GM19397 (cell line): Measurements from ENCODE around the gene NKAIN4.
"Not testable (repeated sequence)": the region's sequence is repeated elsewhere in the genome, so short reads cannot be mapped to it uniquely, and the experiment has no call there.

Source experiments
- ATAC-seq: cut with Tn5 transposase; IDR thresholded peaks from one replicate; pipeline ENCODE4 v1.9.1; 2021; ENCODE audit warnings: mild to moderate bottlenecking, moderate library complexity; ENCODE audit not compliant: unreplicated experiment

The NKAIN4 gene

DNA sequence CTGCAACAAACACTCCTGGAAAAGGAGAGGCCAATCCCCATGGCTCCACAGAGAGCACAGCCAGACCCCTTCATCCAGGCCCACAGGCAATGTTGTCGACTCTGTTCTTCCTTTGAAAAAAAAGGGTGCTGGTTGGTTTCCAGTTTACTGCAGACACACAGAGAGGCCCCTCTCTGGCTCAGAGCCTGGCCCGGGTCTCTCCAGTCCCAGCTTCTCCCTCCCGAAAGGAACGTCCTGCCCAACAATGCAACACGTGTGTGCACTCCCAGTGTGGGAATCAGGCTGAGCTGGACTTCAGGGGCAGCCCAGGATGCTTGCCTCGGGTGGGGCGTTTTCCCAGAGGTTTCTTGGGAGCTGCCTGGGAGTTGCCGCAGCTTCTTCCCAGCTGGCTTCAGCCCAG lies 4.5 kb upstream of the NKAIN4 start:
- ATAC-seq, result no peak

DNA sequence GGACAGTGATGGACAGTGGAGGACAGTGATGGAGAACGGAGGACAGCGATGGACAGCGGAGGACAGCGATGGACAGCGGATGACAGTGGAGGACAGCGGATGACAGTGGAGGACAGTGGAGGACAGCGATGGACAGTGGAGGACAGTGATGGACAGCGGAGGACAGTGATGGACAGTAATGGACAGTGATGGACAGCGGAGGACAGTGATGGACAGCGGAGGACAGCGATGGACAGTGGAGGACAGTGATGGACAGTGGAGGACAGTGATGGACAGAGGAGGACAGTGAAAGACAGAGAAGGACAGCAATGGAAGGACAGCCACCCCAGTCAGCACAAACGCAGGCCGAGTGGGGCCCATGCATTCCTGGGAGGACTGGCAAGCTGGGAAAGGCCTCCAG lies 3.4 kb upstream of the NKAIN4 start:
- no peak for ATAC-seq

DNA sequence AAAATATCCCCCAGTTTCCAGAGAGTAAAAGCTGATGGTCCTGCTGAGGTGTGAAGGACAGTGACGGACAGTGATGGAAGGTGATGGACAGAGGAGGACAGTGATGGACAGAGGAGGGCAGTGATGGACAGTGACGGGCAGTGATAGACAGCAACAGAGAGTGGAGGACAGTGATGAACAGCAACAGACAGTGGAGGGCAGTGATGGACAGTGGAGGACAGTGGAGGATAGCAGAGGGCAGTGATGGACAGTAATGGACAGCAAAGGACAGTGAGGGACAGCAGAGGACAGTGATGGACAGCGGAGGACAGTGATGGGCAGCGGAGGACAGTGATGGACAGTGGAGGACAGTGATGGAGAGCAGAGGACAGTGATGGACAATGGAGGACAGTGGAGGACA lies 2.7 kb upstream of the NKAIN4 start:
- no peak for ATAC-seq

DNA sequence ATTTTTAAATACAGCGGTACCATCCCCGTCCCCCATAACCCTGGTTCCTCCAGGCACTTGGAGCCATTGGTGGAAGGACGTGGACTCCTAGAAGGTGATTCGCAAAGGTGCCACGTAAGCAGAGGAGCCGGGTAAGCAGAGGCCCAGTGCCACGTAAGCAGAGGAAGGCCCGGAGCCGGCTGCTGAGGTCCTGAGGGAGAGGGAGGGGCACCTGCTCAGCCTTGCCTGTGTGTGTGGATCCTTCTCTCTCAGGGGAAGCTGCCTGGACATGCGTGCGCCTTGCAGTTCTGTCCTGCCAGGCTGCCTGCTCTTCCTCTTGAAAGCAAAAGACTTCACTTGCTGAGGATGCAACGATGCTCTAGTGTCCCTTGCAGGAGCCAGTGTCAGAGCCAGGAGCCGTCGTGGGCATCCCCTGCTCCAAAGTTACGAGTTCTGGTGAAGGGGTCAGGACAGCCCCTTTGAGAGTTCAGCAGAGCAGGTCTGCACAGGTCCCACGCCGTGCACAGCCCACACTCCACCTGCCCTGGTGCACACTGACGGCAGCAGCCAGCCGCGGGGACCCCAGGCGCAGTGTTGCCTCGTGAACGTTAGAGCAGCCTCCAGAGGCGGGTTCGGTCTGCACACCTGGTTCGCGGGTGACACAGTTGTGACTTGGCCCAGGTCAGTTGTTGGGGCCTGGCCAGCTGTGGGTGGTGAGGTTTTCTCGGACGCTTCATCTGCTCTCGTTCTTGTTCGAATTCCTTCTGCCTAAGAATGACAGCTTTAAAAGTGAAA lies 1.9 kb upstream of the NKAIN4 start:
- no peak for ATAC-seq

DNA sequence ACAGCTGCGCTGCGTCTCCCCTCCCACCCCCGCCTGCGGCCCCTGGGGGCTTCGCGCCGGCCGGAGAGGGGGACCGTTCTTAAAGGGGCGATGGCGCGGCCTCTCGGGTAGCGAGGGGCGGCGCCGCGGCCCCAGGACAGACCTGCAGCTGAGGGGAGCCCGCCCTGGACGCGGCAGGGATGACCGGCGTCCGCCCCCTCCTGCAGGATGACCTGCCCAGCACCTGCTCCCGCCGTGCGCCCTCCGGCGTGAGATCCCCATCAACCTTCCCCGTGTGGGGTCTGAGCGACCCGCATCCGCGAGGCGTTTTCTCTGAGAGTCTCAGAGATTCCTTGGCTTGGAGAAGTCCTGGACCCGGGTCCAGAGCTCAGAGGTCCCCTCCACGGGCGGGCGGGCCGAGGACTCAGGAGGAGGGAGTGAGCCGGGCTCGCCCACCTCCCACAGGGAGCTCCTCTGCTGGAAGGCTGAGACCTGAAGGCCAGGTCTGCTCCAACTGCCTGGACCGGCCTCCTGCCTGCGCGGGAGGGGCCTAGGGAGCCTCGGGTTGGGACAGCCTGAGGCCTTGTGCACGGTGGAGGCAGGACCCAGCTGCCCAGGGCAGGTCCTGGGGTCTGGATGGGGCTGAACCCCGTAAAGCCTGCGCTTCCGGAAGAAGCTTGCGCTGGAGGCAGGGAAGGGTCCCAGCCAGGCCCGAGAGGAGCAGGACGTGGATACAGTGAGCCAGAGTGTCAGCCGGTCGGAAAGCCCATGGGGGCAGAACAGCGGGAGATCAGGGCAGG lies 532 bp upstream of the NKAIN4 start:
- no peak for ATAC-seq

DNA sequence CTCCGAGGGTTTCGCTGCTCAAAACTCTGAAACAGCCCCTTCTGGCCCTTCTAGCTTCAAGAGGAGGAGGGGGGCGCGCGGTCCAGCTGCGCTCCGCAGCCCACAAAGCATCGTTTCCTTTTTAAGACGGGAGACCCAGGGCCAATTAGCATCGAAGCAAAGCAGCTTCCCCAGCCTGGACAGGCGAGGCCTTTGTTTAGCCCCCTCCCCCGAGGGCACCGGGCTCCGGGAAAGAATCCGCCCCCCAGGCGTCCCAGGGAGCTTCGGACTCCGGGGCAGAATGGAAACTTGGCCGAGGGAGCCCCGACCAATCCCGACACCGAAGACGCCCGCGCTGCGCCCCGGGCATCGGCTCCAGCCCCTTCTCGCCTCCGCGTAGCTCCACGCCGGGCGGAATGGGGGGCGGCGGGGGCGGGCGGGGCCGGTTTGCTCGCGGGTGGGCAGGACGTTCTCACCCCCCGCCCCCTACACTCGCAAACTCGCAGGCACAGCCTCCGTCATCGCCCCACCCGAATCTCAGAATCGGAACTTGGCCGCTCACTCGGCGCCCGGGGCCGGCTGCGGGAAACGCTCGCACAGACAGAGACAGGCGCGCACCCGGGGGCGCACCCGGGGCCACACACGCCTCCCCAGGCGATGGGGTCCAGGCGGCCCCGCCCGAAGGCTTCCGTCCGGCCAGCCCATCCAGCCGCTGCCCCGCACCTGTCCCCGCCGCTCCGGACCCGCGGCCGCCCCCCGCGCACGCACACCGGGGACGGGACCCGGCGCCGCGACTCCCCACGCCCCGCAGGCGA lies 628 bp downstream of the NKAIN4 start:
- no peak for ATAC-seq

DNA sequence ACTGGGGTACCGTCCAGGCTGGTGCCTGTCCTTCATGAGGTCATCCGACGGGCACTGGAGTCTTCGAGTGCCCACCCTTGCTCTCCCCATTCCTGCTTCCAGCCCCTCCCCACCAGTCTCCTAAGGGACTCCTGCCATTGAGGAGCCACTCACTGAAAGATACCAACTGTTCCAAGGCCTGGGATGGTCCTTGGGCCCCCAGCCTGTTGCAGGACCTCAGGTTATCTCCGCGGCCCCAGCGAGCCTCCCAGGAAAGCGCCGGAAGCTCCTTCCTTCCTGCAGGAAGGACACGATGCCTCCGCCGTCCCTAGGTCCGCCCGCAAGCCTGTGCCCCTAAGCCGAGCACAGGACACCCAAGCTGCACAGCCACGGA lies 1.2 kb downstream of the NKAIN4 start:
- ATAC-seq, result no peak

DNA sequence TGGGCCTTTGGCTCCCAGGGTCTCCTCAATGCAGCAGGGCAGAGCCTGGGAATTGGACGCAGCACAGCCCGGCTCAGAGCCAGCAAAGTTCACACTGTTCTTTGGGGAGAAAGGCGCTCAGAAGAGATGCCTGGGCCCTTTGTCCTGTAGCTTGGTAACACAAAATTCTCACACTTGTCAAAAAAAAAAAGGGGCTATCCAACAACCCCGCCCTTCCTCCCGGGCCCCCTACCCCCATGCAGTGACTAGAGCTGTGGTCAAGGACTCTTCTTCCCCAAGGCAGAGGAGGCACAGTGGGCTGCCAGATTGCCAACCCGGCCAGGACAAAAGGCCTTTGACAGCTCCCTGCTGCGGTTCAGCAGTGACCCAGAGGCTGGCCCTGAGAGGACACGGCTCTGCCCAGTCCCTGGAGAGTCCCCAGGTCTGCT lies 2.0 kb downstream of the NKAIN4 start:
- ATAC-seq, result no peak

DNA sequence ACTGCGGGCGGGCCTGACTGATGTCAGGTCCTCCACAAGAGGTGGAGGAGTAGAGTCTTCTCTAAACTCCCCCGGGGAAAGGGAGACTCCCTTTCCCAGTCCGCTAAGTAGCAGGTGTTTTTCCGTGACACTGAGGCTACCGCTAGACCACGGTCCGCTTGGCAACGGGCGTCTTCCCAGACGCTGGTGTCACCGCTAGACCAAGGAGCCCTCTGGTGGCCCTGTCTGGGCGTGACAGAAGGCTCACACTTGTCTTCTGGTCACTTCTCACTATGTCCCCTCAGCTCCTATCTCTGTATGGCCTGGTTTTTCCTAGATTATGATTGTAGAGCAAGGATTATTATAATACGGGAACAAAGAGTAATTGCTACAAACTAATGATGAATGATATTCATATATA lies 2.9 kb downstream of the NKAIN4 start:
- ATAC-seq, result not testable (repeated sequence)

DNA sequence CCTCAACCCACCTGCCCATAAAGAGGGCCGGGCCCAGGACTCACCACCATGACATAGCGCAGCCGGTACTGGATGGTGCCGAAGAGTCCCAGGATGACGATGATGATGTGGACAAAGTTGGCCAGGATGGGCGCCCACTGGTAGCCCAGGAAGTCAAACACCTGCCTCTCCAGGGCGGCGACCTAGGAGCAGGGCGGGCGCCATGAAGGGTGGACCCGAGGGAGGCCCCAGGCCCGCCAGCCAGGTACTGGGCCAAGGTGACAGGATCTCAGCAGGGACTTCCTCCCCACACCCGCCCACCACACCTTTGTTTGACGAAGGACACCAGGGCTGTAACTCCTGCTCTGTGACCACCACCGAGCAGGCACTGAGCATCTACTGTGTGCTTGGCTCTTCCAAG lies 4.4 kb downstream of the NKAIN4 start:
- ATAC-seq, result no peak

DNA sequence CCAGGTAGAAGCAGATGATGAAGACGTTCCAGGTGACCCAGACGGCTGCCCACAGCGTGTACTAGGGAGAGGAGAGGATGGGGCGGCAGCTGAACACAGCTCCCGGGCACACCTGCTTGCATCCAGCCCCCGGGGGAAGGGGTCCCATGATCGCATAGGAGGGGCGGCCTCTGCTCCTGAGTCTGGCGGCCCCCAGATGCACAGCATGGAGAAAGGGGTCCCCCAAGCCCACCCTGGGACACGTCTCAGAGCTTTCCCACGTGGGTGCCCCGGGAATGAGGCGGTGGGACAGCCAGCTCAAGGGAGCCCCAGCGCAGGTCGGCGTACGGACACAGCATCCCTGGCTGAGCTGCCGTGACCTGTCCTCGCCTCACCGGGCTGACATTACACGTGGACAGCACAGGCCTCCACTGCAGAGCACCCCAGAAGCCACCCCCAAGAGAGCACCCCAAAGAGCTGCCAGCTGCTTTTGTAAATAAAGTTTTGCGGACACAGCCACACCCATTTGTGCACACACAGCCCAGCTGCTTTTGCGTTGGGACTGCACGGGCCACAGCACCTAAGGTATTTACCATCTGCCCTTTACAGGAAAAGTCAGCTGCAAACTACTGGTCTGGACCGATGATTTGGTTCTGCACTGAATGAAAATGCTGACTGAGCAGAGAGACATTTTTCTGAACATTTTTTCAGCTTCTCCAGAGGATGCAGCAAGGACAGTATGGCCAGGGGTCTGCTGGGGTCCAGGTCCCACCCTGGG lies 5.2 kb downstream of the NKAIN4 start:
- no peak for ATAC-seq

DNA sequence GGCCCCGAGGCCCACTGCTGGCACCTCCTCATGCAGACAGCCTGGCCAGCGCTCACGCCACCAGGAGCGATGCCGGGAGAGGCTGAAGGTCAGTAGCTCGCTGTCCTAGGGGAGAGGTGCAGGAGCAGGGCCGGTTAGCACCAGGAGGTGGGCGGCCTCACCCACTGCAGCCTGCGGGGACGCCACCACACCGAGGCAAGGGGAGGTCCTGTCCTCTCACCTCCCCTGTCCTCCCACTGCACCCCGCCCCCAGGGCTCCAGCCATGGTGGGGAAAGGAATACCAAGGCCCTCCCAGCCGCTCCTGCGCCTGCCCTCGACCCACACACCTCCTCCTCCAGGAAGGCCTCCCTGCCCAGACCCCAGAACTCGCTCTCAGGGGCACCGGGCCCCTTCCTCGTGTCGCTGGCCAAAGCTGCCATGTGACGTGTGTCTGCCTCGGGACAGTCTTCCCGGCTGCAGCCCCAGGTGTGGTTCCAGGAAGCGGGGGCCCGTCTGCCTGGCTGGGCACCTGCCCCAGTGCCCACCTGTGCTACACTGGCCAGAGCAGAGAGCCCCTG lies 6.5 kb downstream of the NKAIN4 start:
- ATAC-seq, result no peak

DNA sequence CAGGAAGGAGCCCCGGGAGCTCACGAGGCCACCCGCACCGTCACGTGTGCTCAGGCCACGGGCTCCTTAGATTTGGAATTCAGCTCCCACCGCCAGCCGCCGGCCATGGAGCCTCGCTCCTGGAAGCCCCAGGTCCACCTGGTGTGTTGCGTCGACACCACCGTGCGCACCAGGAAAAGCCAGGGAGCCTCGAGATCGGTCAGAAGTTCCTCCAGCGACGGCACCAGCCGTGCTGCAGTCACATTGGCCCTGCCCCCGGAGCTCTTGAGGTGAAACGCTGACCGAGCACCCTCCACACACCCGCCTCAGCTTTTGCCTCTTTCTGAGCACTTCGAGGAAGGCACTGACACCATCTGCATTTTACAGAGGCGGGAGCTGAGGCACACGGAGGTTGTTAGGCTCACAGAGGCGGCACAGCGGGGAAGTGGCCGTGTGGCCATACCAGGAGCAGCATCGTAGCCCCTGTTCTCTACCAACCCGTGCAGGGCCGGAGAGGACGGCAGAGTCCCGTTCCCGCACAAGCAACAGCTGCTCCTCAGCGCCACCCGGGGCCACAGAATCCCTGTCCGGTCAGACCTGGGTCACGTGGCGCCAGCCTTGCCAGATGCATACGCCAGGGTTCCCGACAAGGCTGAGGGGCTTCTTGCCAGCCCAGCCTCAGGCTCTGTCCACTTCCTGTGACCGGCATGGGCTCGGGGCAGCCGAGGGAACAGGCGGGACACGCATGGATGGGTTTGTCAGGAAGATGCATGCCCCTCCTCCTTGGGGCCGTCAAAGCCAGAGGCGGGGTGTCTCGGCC lies 7.6 kb downstream of the NKAIN4 start:
- no peak for ATAC-seq

DNA sequence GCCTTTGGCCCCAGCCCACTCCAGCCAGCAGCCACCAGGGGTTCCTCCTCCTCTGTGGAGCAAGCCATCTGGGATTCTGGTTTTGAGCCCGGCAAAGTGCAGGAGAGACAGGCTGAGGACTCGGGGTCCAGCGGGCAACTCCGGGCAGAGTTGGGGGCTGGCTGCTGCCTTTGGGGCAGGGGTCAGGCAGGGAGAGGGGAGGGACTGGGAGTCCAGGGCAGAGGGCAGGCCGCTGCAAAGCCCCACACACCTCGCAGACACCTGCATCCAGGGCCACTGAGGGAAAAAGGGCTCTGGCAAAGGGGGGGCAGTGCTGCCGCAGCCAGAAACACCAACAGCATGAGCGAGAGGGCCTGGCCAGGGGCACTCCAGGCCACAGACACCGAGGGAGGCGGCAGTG lies 9.8 kb downstream of the NKAIN4 start:
- ATAC-seq, result no peak

DNA sequence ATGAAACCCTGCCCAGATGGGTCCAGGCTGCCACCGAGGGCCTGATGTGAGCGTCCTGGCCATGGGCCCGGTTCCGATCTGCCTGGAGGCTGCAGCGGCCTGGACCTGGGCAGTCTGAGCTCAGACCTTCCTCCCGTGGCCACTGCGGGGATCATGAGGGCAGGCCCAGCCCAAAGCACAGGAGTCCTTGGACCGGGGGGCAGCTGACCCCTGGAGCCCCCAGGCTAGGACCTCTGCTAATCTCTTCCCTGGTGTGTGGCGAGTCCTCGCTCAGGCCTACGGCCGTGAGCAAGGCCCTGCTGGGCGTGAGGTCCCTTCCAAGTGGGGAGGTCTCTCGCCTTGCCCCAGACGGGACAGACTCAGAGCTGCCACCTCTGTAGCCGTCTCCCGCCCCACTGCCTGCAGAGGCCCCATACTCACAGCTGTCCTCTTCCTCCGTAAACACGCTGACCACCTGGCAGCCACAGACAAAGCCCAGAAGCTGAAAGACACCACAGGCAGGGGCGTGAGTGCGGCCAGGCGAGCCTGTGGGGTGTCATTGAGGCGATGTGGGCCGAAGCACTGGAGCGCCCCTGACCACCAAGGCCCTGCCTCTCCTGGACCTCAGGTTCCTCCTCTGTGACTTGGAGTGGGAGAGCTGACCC lies 10.5 kb downstream of the NKAIN4 start:
- ATAC-seq, result no peak

DNA sequence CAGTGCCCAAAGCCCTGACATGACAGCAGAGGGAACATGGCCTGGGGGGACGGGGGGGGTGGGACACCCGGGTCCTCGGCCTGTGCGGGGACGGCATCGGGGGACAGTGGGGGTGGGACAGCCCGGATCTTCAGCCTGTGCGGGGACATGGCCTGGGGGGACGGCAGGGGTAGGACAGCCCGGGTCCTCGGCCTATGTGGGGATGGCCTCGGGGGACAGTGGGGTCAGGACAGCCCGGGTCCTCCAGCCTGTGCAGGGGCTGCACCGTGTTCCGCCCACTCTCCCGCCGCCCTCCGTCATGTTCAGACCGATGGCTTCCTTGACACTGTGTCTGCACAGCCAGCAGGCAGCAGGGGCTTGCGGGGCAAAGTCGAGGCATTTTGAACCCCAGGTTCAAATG lies 11.5 kb downstream of the NKAIN4 start:
- no peak for ATAC-seq

DNA sequence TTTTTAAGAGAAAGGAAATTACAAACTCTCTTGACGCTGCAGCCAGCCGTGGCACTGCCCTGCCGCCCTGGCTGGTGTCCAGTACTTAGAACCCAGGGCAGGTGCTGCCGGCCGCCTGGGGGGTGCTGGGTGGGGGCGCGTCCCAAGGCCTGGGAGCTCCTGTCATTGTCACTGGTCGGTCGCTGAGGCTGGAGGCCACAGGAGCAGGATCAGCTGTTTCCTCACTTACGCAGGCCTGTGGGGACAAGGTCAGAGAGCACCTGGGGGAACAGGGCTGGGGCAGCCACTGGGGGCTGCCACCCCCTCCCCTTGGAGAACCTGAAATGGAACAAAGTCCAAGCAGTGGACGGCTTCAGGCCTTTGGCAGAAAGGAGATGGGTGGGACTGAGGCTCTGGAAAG lies 13.0 kb downstream of the NKAIN4 start:
- ATAC-seq, result no peak

DNA sequence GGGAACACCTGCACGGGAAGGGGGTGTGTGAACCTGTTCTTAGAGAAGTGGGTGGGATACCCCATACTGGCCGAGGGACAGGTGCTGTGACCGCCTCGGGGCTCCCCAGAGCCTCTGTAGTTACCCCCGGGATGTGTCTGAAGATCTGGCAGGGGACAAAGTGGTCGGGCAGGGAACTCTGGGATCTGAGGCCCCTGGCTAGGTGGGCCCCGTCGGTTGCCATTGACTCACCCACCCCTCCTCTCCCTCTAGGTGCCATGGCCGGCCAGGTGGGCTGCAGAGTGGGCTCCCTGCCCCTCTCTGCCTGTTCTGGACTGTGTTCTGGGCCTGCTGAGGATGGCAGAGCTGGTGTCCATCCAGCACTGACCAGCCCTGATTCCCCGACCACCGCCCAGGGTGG lies 14.3 kb downstream of the NKAIN4 start:
- ATAC-seq, result no peak

DNA sequence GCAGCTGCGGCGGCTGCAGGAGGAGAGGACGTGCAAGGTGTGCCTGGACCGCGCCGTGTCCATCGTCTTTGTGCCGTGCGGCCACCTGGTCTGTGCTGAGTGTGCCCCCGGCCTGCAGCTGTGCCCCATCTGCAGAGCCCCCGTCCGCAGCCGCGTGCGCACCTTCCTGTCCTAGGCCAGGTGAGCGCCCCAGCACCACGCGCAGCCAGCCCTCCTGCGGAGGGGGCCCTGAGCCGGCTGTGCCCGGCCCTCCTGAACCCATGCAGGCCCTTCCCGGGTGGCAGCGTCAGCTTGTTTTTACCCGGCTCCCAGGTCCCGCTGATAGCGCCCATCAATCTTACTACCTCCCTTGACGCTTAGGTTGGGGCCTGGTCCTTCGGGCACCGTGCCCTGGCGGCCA lies 14.8 kb downstream of the NKAIN4 start:
- no peak for ATAC-seq
